Neutrophil (primary cell): Measurements from ENCODE around the gene CDC25B.

Experiments used
- H3K27ac ChIP-seq: fragments of 200-600 bp; sonication (generic); 2 replicates; pipeline ENCODE4 v1.5.1; 2016; ENCODE audit warnings: mild to moderate bottlenecking, moderate library complexity
- H3K27me3 ChIP-seq: fragments of 200-600 bp; sonication (generic); 2 replicates; pipeline ENCODE4 v1.6.0; 2016; ENCODE audit warnings: mild to moderate bottlenecking
- H3K36me3 ChIP-seq: fragments of 200-600 bp; sonication (generic); 2 replicates; pipeline ENCODE4 v1.5.1; 2017
- H3K4me1 ChIP-seq, 2 experiments: fragments of 200-600 bp in 1 of 2; sonication (generic) in 1 of 2; 1 replicate in 1 of 2; 2 replicates in 1 of 2; pipeline versions ENCODE4 v1.5.1 to v1.6.1; 2013 to 2016; ENCODE audit warnings: low read depth in 1 of 2, low read length in 1 of 2, mild to moderate bottlenecking in 1 of 2, moderate library complexity in 1 of 2; ENCODE audit not compliant: control insufficient read depth in 1 of 2, insufficient read depth in 1 of 2
- H3K4me3 ChIP-seq, 2 experiments: fragments of 200-600 bp in 1 of 2; sonication (generic) in 1 of 2; 1 replicate in 1 of 2; 2 replicates in 1 of 2; pipeline ENCODE4 v1.5.1; 2013 to 2016; ENCODE audit warnings: low read depth in 1 of 2, low read length in 1 of 2, mild to moderate bottlenecking in 1 of 2, moderate library complexity in 1 of 2
- H3K9me3 ChIP-seq: fragments of 200-600 bp; sonication (generic); 2 replicates; pipeline ENCODE4 v1.5.1; 2016
- CTCF ChIP-seq: fragments of 200-600 bp; sonication (generic); IDR thresholded peaks from 2 replicates; pipeline ENCODE4 v1.5.1; 2016; ENCODE audit warnings: antibody characterized with exemption

CDC25B gene

GRCh38 chr20:3804254-3804751 is 8.2 kb downstream of the CDC25B start:
- no peak for TF ChIP-seq CTCF
- Histone ChIP-seq H3K27me3 (peaks cover 10% of the 10 kb centered on the region), H3K4me3 (no peak overlapping the region), H3K9me3 (no peaks in the 10 kb centered on the region), H3K36me3 (peaks cover 56% of the 10 kb centered on the region), H3K27ac (no peak overlapping the region), H3K4me1 (no peaks in the 10 kb centered on the region)

- Histone ChIP-seq H3K27me3 (peaks cover 10% of the 10 kb centered on the region), H3K4me1 (no peaks in the 10 kb centered on the region), H3K4me3 (no peak overlapping the region), H3K27ac (no peak overlapping the region), H3K36me3 (peaks cover 56% of the 10 kb centered on the region), H3K9me3 (no peaks in the 10 kb centered on the region)
- TF ChIP-seq CTCF, result no peak
Measured at GRCh38 chr20:3804781-3805180, 8.7 kb downstream of the CDC25B start.

GRCh38 chr20:3808544-3808943 is 12.4 kb downstream of the CDC25B start:
- no peak overlapping the region for H3K27ac ChIP-seq
- peaks cover 22% of the 10 kb centered on the region for H3K36me3 ChIP-seq
- peaks cover 9 to 11% of the 10 kb centered on the region in 2 experiments for H3K4me1 ChIP-seq
- no peaks in the 10 kb centered on the region for H3K9me3 ChIP-seq
- peaks cover 33% of the 10 kb centered on the region for H3K27me3 ChIP-seq
- no peak overlapping the region for H3K4me3 ChIP-seq
- TF ChIP-seq CTCF, result no peak

- Histone ChIP-seq H3K4me3 (peak overlapping the region; percentile 22 to 49), H3K36me3 (no peaks in the 10 kb centered on the region), H3K4me1 (peaks cover 9 to 11% of the 10 kb centered on the region in 2 experiments), H3K27me3 (peaks cover 34% of the 10 kb centered on the region), H3K9me3 (no peaks in the 10 kb centered on the region), H3K27ac (no peak overlapping the region)
- no peak for TF ChIP-seq CTCF
Measured at GRCh38 chr20:3811467-3812258, 15.6 kb downstream of the CDC25B start.

GRCh38 chr20:3812259-3812681 is 16.2 kb downstream of the CDC25B start:
- Histone ChIP-seq H3K4me1 (peaks cover 9 to 11% of the 10 kb centered on the region in 2 experiments), H3K4me3 (no peak overlapping the region), H3K27ac (no peak overlapping the region), H3K36me3 (no peaks in the 10 kb centered on the region), H3K27me3 (peaks cover 33% of the 10 kb centered on the region), H3K9me3 (no peaks in the 10 kb centered on the region)
- TF ChIP-seq CTCF, result no peak
